Stimulated activated CD8-positive, alpha-beta memory T cell treated with anti-CD3 and anti-CD28 coated beads, Interleukin-7, amount 100 ng/mL, for 48 hours (primary cell): ENCODE data around the gene FILIP1L.

Experiments used
- DNase-seq, 2 donors: peaks; one replicate each; pipeline ENCODE4 v3.0.0-alpha.2; 2020; ENCODE audit warnings: low read depth in 1 of 2; ENCODE audit errors: extremely low read depth in 1 of 2

The FILIP1L gene

GRCh38 chr3:99929745-99930139 lies 184.6 kb downstream of the FILIP1L start:
- no peak for DNase-seq

GRCh38 chr3:99928771-99929744 lies 185.2 kb downstream of the FILIP1L start:
- DNase-seq, result no peak

- no peak for DNase-seq
These were observed 186.4 kb downstream of the FILIP1L start for GRCh38 chr3:99927671-99928457.

GRCh38 chr3:99925584-99926230 lies 188.6 kb downstream of the FILIP1L start:
- DNase-seq, result no peak

GRCh38 chr3:99923873-99924272 lies 190.4 kb downstream of the FILIP1L start:
- no peak for DNase-seq

GRCh38 chr3:99921986-99922385 lies 192.3 kb downstream of the FILIP1L start:
- no peak for DNase-seq

GRCh38 chr3:99921377-99921695 lies 193.0 kb downstream of the FILIP1L start:
- no peak for DNase-seq

- no peak for DNase-seq
These were observed 193.6 kb downstream of the FILIP1L start for GRCh38 chr3:99920481-99921376.

- no peak for DNase-seq
These were observed 194.6 kb downstream of the FILIP1L start for GRCh38 chr3:99919694-99920093.

- DNase-seq, result no peak
These were observed 195.6 kb downstream of the FILIP1L start for GRCh38 chr3:99918715-99919114.

- DNase-seq, result no peak
These were observed 198.3 kb downstream of the FILIP1L start for GRCh38 chr3:99915906-99916432.

- DNase-seq, result no peak
These were observed 202.9 kb downstream of the FILIP1L start for GRCh38 chr3:99911433-99911832.

GRCh38 chr3:99910752-99911290 lies 203.5 kb downstream of the FILIP1L start:
- DNase-seq, result no peak

GRCh38 chr3:99909714-99910495 lies 204.4 kb downstream of the FILIP1L start:
- no peak for DNase-seq

- DNase-seq, result no peak
These were observed 206.2 kb downstream of the FILIP1L start for GRCh38 chr3:99907959-99908544.

GRCh38 chr3:99903869-99904268 lies 210.4 kb downstream of the FILIP1L start:
- DNase-seq, result no peak

- no peak for DNase-seq
These were observed 212.2 kb downstream of the FILIP1L start for GRCh38 chr3:99902091-99902490.

- no peak for DNase-seq
These were observed 212.9 kb downstream of the FILIP1L start for GRCh38 chr3:99901200-99901926.
